Measurements from ENCODE around the gene GP2. TPM values are rescaled to one million over a fixed set of nuclear protein-coding genes. Genes with fewer than 3 reads are reported as not detected.

GP2 gene
- polyA plus RNA-seq, 1 donor (not counting 4 experiments of a cell fraction or from before 2014, with no cell fraction given), result not detected

DNA sequence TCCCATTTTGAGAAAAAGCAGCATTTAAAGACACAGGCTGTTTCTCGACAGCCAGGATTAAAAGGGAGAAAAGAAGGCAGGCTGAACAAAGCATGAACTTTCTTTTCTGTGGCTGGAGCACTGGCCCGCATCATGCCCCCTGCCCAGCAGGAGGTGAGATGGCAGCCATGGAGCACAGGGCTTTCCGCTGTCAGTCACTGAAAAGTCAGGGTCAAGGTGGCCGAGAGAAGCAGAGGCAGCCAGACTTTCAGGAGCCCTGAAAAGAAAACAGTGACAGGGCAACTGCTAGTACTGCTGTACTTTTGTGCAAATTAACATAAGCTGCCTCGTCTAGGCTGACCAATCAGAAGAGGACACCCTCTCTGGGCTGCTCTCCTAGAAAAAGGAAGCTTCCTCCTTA, 5.8 kb upstream of the GP2 start:
- H3K9me1 ChIP-seq (ENCODE audit: control insufficient read depth, extremely low read depth, insufficient read depth, low read length), result no peaks in the 10 kb centered on the region
- peaks cover 2% of the 10 kb centered on the region for H3K9me3 ChIP-seq (ENCODE audit: control insufficient read depth, low read depth, low read length)
- H3K79me2 ChIP-seq (ENCODE audit: control insufficient read depth, insufficient read depth, low read length), result no peaks in the 10 kb centered on the region
- H3K9ac ChIP-seq (ENCODE audit: control insufficient read depth, extremely low read depth, insufficient read depth, low read length), result no peak overlapping the region
- no peak overlapping the region for H3K4me2 ChIP-seq (ENCODE audit: control insufficient read depth, extremely low read depth, insufficient read depth, low read depth, low read length)
- dilution Hi-C loops (cut with MboI; ENCODE audit: extremely low pct_ligation_motif_present, low sequenced_read_pairs), result no loop called here
- H3K4me3 ChIP-seq (ENCODE audit: control insufficient read depth in 2 of 3, extremely low read depth in 1 of 3, insufficient read depth in 2 of 3, low read depth in 1 of 3, low read length in 3 of 3), result no peak overlapping the region
- no peaks in the 10 kb centered on the region for H3K4me1 ChIP-seq (ENCODE audit: control insufficient read depth, extremely low read depth, insufficient read depth, low read length)
- no peaks in the 10 kb centered on the region for H3K27me3 ChIP-seq (ENCODE audit: control insufficient read depth, extremely low read depth, insufficient read depth, low read length)
- H2AFZ ChIP-seq (ENCODE audit: control insufficient read depth, low read length), result no peak overlapping the region
- no peaks in the 10 kb centered on the region for H4K20me1 ChIP-seq (ENCODE audit: control insufficient read depth, extremely low read depth, insufficient read depth, low read length)
- no peak for DNase-seq (ENCODE audit: low read depth, low spot score)
- TF ChIP-seq, protein P1, sequence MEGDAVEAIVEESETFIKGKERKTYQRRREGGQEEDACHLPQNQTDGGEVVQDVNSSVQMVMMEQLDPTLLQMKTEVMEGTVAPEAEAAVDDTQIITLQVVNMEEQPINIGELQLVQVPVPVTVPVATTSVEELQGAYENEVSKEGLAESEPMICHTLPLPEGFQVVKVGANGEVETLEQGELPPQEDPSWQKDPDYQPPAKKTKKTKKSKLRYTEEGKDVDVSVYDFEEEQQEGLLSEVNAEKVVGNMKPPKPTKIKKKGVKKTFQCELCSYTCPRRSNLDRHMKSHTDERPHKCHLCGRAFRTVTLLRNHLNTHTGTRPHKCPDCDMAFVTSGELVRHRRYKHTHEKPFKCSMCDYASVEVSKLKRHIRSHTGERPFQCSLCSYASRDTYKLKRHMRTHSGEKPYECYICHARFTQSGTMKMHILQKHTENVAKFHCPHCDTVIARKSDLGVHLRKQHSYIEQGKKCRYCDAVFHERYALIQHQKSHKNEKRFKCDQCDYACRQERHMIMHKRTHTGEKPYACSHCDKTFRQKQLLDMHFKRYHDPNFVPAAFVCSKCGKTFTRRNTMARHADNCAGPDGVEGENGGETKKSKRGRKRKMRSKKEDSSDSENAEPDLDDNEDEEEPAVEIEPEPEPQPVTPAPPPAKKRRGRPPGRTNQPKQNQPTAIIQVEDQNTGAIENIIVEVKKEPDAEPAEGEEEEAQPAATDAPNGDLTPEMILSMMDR (optimal IDR thresholded peaks at IDR 0.05 in 1 of 3, IDR thresholded peaks at IDR 0.05 in 1 of 3, conservative IDR thresholded peaks at IDR 0.05 in 1 of 3; ENCODE audit: extremely low read depth in 1 of 3, insufficient read depth in 2 of 3, low read length in 3 of 3), result no peak
- no peak for TF ChIP-seq EZH2 (IDR thresholded peaks at IDR 0.05; ENCODE audit: low read length)
- no peak overlapping the region for H3K27ac ChIP-seq (ENCODE audit: control insufficient read depth, insufficient read depth, low read length)
- no peaks in the 10 kb centered on the region for H3K36me3 ChIP-seq (ENCODE audit: control insufficient read depth in 2 of 2, extremely low read depth in 1 of 2, insufficient read depth in 2 of 2, low read length in 2 of 2)
- FAIRE-seq, result no peak

DNA sequence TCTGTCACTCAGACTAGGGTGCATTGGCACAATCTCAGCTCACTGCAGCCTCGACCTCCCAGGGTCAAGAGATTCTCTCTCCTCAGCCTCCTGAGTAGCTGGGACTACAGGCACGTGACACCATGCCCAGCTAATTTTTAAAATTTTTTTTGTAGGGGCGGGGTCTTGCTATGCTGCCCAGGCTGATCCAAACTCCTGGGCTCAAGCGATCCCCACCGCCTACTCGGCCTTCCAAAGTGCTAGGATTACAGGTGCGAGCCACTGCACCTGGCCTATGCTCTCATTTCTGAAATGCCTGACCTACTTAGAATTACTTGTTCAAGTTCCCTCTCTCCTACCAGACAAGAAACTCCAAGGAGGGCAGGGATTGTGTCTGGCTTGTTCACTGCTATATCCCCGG, 5.1 kb upstream of the GP2 start:
- H3K36me3 ChIP-seq (ENCODE audit: control insufficient read depth in 2 of 2, extremely low read depth in 1 of 2, insufficient read depth in 2 of 2, low read length in 2 of 2), result no peaks in the 10 kb centered on the region
- no peaks in the 10 kb centered on the region for H3K9me1 ChIP-seq (ENCODE audit: control insufficient read depth, extremely low read depth, insufficient read depth, low read length)
- H3K4me2 ChIP-seq (ENCODE audit: control insufficient read depth, extremely low read depth, insufficient read depth, low read depth, low read length), result no peak overlapping the region
- no peak overlapping the region for H3K4me3 ChIP-seq (ENCODE audit: control insufficient read depth in 2 of 3, extremely low read depth in 1 of 3, insufficient read depth in 2 of 3, low read depth in 1 of 3, low read length in 3 of 3)
- no peak overlapping the region for H3K27ac ChIP-seq (ENCODE audit: control insufficient read depth, insufficient read depth, low read length)
- TF ChIP-seq, protein P1 (optimal IDR thresholded peaks at IDR 0.05 in 1 of 3, IDR thresholded peaks at IDR 0.05 in 1 of 3, conservative IDR thresholded peaks at IDR 0.05 in 1 of 3; ENCODE audit: extremely low read depth in 1 of 3, insufficient read depth in 2 of 3, low read length in 3 of 3), result no peak
- no peak for TF ChIP-seq EZH2 (IDR thresholded peaks at IDR 0.05; ENCODE audit: low read length)
- no peak for FAIRE-seq
- no peaks in the 10 kb centered on the region for H3K4me1 ChIP-seq (ENCODE audit: control insufficient read depth, extremely low read depth, insufficient read depth, low read length)
- no peaks in the 10 kb centered on the region for H3K27me3 ChIP-seq (ENCODE audit: control insufficient read depth, extremely low read depth, insufficient read depth, low read length)
- H3K79me2 ChIP-seq (ENCODE audit: control insufficient read depth, insufficient read depth, low read length), result no peaks in the 10 kb centered on the region
- no peaks in the 10 kb centered on the region for H4K20me1 ChIP-seq (ENCODE audit: control insufficient read depth, extremely low read depth, insufficient read depth, low read length)
- DNase-seq (ENCODE audit: low read depth, low spot score), result no peak
- peaks cover 3% of the 10 kb centered on the region for H3K9me3 ChIP-seq (ENCODE audit: control insufficient read depth, low read depth, low read length)
- dilution Hi-C loops (cut with MboI; ENCODE audit: extremely low pct_ligation_motif_present, low sequenced_read_pairs), result no loop called here
- H3K9ac ChIP-seq (ENCODE audit: control insufficient read depth, extremely low read depth, insufficient read depth, low read length), result no peak overlapping the region
- no peak overlapping the region for H2AFZ ChIP-seq (ENCODE audit: control insufficient read depth, low read length)

All from keratinocyte (primary cell).